Testis (tissue), 5 donors: ENCODE measurements around the gene MRGPRD. TPM values are rescaled to one million over a fixed set of nuclear protein-coding genes. Genes with fewer than 3 reads are reported as not detected.

ENCODE experiments used
- DNase-seq: peaks from one replicate; pipeline ENCODE4 v3.0.0-alpha.2; 2019
- H3K27ac ChIP-seq, 2 donors: fragments of 200-600 bp; sonication (generic); one replicate each; pipeline ENCODE4 v1.5.1; 2019
- H3K27me3 ChIP-seq: fragments of 200-600 bp; sonication (generic); one replicate; pipeline ENCODE4 v1.5.1; 2019
- H3K36me3 ChIP-seq: fragments of 200-600 bp; sonication (generic); one replicate; pipeline ENCODE4 v1.5.1; 2017; ENCODE audit warnings: low read depth; ENCODE audit errors: missing control alignments
- H3K4me1 ChIP-seq: fragments of 200-600 bp; sonication (generic); one replicate; pipeline ENCODE4 v1.5.1; 2019
- H3K4me3 ChIP-seq, 2 donors: fragments of 200-600 bp; sonication (generic); one replicate each; pipeline ENCODE4 v1.5.1; 2017 to 2019
- H3K9me3 ChIP-seq: fragments of 200-600 bp; sonication (generic); one replicate; pipeline ENCODE4 v1.5.1; 2017
- POLR2A ChIP-seq: fragments of 450-650 bp; IDR thresholded peaks from one replicate; pipeline ENCODE4 v1.6.1; 2017; ENCODE audit warnings: antibody characterized with exemption, mild to moderate bottlenecking, moderate library complexity
- WGBS, 2 donors: methylation state at CpG; one replicate each; pipeline ENCODE4 v1.1.5; 2018; 5-methylcytosine and 5-hydroxymethylcytosine counted together
- intact Hi-C: fragments of 100-400 bp; cut with DNase I; formaldehyde crosslinking; loops from one replicate; pipeline ENCODE4 v1.15.1; 2023; ENCODE audit warnings: low total_unique reads
- long read RNA-seq, 2 donors: transcript quantifications; one replicate each; lab custom pipeline, GENCODE V29; 2026
- polyA plus RNA-seq: library from polyadenylated mRNA; stranded (reverse); fragments of 350-450 nt; fragmentation: Illumina TruSeq; extraction: RNeasy Lipid Tissue Mini Kit (QIAGEN cat#74804); gene quantifications from one replicate; pipeline ENCODE4 v1.2.3, GENCODE V29; 2014; ENCODE audit warnings: low read depth, low replicate concordance; ENCODE audit not compliant: insufficient read depth
- total RNA-seq, 2 donors: library from RNA; depleted of rRNA; stranded (reverse); fragments of >200 nt; gene quantifications; one replicate each; pipeline ENCODE4 v1.2.3, GENCODE V29; 2016
- TF ChIP-seq, protein P1 (sequence below), 3 experiments: fragments of 450-650 bp in 2 of 3; fragments of 200-600 bp in 1 of 3; sonication (generic) in 1 of 3; IDR thresholded peaks; one replicate each; pipeline ENCODE4 v1.5.1; 2016 to 2019; ENCODE audit warnings: antibody characterized with exemption in 3 of 3, mild to moderate bottlenecking in 2 of 3, moderate library complexity in 1 of 3

MRGPRD gene, protein sequence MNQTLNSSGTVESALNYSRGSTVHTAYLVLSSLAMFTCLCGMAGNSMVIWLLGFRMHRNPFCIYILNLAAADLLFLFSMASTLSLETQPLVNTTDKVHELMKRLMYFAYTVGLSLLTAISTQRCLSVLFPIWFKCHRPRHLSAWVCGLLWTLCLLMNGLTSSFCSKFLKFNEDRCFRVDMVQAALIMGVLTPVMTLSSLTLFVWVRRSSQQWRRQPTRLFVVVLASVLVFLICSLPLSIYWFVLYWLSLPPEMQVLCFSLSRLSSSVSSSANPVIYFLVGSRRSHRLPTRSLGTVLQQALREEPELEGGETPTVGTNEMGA
- total RNA-seq (not detected), polyA plus RNA-seq (not detected)
- long read RNA-seq, donor 1 = 0 reads
- long read RNA-seq, donor 2 = 0 reads

DNA sequence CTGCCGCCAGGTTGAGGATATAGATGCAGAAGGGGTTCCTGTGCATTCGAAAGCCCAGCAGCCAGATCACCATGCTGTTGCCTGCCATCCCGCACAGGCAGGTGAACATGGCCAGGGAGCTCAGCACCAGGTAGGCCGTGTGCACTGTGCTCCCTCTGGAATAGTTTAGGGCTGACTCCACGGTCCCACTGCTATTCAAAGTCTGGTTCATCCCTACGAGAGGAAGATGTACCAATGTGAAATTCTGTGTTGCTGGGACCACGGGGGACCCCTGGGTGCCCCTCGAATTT is at the start of gene MRGPRD:
Gene MRGPRD, minus strand, starts transcription at position 211 of the 290 bp plus-strand sequence. Its CDS starts 0 bp downstream, at position 211.
- Histone ChIP-seq H3K27ac (no peak within 1 kb of the TSS), H3K27me3 (no peaks in the 10 kb centered on the region), H3K36me3 (no peaks in the 10 kb centered on the region), H3K4me3 (no peak within 1 kb of the TSS), H3K9me3 (no peaks in the 10 kb centered on the region), H3K4me1 (peaks cover 18% of the 10 kb centered on the region)
- no peak for TF ChIP-seq POLR2A
- TF ChIP-seq, protein P1, sequence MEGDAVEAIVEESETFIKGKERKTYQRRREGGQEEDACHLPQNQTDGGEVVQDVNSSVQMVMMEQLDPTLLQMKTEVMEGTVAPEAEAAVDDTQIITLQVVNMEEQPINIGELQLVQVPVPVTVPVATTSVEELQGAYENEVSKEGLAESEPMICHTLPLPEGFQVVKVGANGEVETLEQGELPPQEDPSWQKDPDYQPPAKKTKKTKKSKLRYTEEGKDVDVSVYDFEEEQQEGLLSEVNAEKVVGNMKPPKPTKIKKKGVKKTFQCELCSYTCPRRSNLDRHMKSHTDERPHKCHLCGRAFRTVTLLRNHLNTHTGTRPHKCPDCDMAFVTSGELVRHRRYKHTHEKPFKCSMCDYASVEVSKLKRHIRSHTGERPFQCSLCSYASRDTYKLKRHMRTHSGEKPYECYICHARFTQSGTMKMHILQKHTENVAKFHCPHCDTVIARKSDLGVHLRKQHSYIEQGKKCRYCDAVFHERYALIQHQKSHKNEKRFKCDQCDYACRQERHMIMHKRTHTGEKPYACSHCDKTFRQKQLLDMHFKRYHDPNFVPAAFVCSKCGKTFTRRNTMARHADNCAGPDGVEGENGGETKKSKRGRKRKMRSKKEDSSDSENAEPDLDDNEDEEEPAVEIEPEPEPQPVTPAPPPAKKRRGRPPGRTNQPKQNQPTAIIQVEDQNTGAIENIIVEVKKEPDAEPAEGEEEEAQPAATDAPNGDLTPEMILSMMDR (IDR thresholded peaks at IDR 0.05) = no peak
- no peak for DNase-seq
- intact Hi-C loops = no loop called here
- 91 to 98% methylated on average over 7 to 8 of the region's 8 CpGs for WGBS, 2 donors

DNA sequence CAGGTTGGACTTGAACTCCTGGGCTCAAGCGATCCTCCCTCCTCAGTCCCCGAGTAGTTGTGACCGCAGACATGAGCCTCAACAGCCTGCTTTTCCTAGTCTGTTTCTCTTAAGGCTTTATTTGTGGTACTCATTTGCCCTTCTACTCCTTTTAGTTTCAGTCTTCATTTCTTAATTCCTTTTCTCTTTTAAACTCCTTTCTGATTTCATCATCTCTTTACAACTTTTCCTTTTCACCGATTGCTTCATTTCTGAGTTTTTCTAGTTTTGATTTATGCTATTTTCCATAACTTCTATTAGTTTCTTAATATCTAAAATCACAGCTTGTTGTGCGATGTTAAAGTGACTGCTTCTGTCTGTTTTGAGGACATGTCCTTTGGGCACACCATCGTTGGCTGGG is 49.5 kb upstream of the MRGPRD start:
- H3K9me3 ChIP-seq = no peaks in the 10 kb centered on the region
- peaks cover 2% of the 10 kb centered on the region for H3K4me1 ChIP-seq
- WGBS, 2 donors = 77 to 86% methylated on average over 6 of the region's 6 CpGs
- H3K27ac ChIP-seq = no peak overlapping the region
- H3K36me3 ChIP-seq = no peaks in the 10 kb centered on the region
- no peaks in the 10 kb centered on the region for H3K27me3 ChIP-seq
- DNase-seq = no peak
- H3K4me3 ChIP-seq = no peak overlapping the region
- TF ChIP-seq, protein P1 (IDR thresholded peaks at IDR 0.05) = no peak
- no peak for TF ChIP-seq POLR2A
- intact Hi-C loops = no loop called here

DNA sequence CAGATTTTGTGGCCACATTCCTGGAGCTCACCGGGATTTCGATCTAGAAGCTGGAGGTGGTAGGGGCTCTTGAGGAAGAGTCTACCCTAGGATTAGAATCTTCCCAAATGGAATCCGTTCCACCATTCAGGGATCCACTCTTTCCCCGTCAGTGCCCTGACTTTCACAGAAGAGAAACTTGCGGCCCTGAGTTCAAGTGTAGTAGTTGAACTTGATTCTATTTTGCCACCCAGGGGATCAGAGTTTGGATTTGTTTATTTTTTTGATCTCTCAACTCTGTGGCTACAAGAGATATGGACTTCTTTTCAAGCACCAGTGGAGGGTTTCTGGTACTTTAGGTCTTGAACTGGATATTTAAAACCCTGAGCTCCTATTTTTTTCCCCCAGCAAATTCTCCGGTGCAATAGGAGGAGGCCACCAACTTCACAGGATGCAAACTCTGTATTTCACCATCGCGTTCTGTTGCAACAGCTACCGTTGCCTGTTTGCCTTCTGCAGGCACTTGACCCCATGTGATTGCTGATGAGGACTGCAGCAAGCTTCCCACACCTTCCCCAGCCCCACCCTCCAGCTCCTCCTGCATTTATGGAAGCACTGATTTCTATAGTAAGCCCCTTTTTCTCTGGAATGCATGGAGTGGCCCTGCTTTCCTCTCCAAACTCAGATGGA is 47.1 kb upstream of the MRGPRD start:
- TF ChIP-seq, protein P1 (IDR thresholded peaks at IDR 0.05) = no peak
- no peak for TF ChIP-seq POLR2A

DNA sequence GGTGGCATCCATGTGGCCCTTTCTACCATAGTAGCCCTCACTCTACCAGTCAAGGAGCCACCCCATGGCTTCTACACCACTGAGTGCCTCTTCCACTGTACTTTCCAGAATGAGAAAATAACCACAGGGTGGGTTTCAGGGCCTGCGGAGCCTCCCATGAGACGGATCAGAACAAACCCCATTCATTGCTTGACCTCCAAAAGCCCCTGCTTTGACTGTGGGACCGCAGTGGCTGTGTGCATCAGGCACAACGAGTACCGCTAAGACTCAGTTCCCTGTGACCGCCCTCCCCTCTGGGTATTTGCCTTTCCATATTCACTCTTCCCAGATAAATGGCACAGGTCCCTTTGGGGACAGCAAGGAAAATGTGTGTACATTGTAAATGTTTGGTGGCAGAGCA is 43.7 kb upstream of the MRGPRD start:
- intact Hi-C loops = no loop called here
- Histone ChIP-seq H3K36me3 (no peaks in the 10 kb centered on the region), H3K9me3 (no peaks in the 10 kb centered on the region), H3K4me1 (no peaks in the 10 kb centered on the region), H3K27ac (no peak overlapping the region), H3K4me3 (no peak overlapping the region), H3K27me3 (no peaks in the 10 kb centered on the region)
- DNase-seq = no peak
- WGBS, 2 donors = 91 to 93% methylated on average over 6 of the region's 6 CpGs
- TF ChIP-seq POLR2A = no peak
- TF ChIP-seq, protein P1 (IDR thresholded peaks at IDR 0.05) = no peak

More for the DNA sequence above, 47.1 kb upstream of the MRGPRD start:
- Histone ChIP-seq H3K9me3 (no peaks in the 10 kb centered on the region), H3K27ac (no peak overlapping the region), H3K27me3 (no peaks in the 10 kb centered on the region), H3K4me1 (no peaks in the 10 kb centered on the region), H3K4me3 (no peak overlapping the region), H3K36me3 (no peaks in the 10 kb centered on the region)
- intact Hi-C loops = no loop called here
- no peak for DNase-seq
- WGBS, 2 donors = 86 to 89% methylated on average over 9 of the region's 9 CpGs
